Neutrophil (primary cell): ENCODE data around the gene MRPL24.

ENCODE experiments used
- H3K27ac ChIP-seq: fragments of 200-600 bp; sonication (generic); 2 replicates; pipeline ENCODE4 v1.5.1; 2016; ENCODE audit warnings: mild to moderate bottlenecking, moderate library complexity
- H3K27me3 ChIP-seq: fragments of 200-600 bp; sonication (generic); 2 replicates; pipeline ENCODE4 v1.6.0; 2016; ENCODE audit warnings: mild to moderate bottlenecking
- H3K36me3 ChIP-seq: fragments of 200-600 bp; sonication (generic); 2 replicates; pipeline ENCODE4 v1.5.1; 2017
- H3K4me1 ChIP-seq, 2 experiments: fragments of 200-600 bp in 1 of 2; sonication (generic) in 1 of 2; 1 replicate in 1 of 2; 2 replicates in 1 of 2; pipeline versions ENCODE4 v1.5.1 to v1.6.1; 2013 to 2016; ENCODE audit warnings: low read depth in 1 of 2, low read length in 1 of 2, mild to moderate bottlenecking in 1 of 2, moderate library complexity in 1 of 2; ENCODE audit not compliant: control insufficient read depth in 1 of 2, insufficient read depth in 1 of 2
- H3K4me3 ChIP-seq, 2 experiments: fragments of 200-600 bp in 1 of 2; sonication (generic) in 1 of 2; 1 replicate in 1 of 2; 2 replicates in 1 of 2; pipeline ENCODE4 v1.5.1; 2013 to 2016; ENCODE audit warnings: low read depth in 1 of 2, low read length in 1 of 2, mild to moderate bottlenecking in 1 of 2, moderate library complexity in 1 of 2
- H3K9me3 ChIP-seq: fragments of 200-600 bp; sonication (generic); 2 replicates; pipeline ENCODE4 v1.5.1; 2016
- TF ChIP-seq, protein P1 (sequence below): fragments of 200-600 bp; sonication (generic); IDR thresholded peaks from 2 replicates; pipeline ENCODE4 v1.5.1; 2016; ENCODE audit warnings: antibody characterized with exemption

Gene MRPL24

GRCh38 chr1:156727926-156728598, 12.8 kb downstream of the MRPL24 start, which contains the start of gene METTL25B:
Gene METTL25B (plus strand): TSS chr1:156728469. CDS start chr1:156729105, 636 bp downstream.
- Histone ChIP-seq H3K36me3 (peaks cover 31% of the 10 kb centered on the region), H3K4me1 (peaks cover 37 to 42% of the 10 kb centered on the region in 2 experiments), H3K27ac (peak within 1 kb of the TSS; percentile 98), H3K27me3 (no peaks in the 10 kb centered on the region), H3K4me3 (peak within 1 kb of the TSS; percentile 88 to 98), H3K9me3 (no peaks in the 10 kb centered on the region)
- TF ChIP-seq, protein P1, sequence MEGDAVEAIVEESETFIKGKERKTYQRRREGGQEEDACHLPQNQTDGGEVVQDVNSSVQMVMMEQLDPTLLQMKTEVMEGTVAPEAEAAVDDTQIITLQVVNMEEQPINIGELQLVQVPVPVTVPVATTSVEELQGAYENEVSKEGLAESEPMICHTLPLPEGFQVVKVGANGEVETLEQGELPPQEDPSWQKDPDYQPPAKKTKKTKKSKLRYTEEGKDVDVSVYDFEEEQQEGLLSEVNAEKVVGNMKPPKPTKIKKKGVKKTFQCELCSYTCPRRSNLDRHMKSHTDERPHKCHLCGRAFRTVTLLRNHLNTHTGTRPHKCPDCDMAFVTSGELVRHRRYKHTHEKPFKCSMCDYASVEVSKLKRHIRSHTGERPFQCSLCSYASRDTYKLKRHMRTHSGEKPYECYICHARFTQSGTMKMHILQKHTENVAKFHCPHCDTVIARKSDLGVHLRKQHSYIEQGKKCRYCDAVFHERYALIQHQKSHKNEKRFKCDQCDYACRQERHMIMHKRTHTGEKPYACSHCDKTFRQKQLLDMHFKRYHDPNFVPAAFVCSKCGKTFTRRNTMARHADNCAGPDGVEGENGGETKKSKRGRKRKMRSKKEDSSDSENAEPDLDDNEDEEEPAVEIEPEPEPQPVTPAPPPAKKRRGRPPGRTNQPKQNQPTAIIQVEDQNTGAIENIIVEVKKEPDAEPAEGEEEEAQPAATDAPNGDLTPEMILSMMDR: no peak

DNA sequence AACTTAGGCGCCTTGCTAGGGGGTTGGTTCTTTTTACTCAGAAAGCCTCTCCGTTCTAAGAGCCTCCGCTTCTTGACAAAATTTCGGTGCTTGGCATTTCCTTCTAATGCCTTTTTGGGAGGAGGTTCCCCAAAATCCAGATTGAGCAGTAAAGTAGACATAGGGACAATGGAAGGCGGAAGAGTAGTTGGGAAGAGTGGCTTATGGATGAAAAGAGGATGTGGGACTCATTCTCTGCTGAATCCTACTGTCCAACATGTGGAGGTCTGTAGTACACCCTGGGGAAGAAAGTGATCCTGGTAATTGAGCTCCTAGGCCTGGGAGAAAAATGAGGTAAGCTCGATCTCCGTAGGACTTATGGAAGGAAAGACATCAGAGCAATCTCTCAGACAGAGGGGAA, 13.4 kb downstream of the MRPL24 start:
- H3K4me1 ChIP-seq: peaks cover 37 to 42% of the 10 kb centered on the region in 2 experiments
- H3K9me3 ChIP-seq: no peaks in the 10 kb centered on the region
- H3K27ac ChIP-seq: peak overlapping the region; percentile 98
- H3K36me3 ChIP-seq: peaks cover 31% of the 10 kb centered on the region
- peak overlapping the region; percentile 88 to 98 for H3K4me3 ChIP-seq
- H3K27me3 ChIP-seq: no peaks in the 10 kb centered on the region
- TF ChIP-seq, protein P1: no peak

DNA sequence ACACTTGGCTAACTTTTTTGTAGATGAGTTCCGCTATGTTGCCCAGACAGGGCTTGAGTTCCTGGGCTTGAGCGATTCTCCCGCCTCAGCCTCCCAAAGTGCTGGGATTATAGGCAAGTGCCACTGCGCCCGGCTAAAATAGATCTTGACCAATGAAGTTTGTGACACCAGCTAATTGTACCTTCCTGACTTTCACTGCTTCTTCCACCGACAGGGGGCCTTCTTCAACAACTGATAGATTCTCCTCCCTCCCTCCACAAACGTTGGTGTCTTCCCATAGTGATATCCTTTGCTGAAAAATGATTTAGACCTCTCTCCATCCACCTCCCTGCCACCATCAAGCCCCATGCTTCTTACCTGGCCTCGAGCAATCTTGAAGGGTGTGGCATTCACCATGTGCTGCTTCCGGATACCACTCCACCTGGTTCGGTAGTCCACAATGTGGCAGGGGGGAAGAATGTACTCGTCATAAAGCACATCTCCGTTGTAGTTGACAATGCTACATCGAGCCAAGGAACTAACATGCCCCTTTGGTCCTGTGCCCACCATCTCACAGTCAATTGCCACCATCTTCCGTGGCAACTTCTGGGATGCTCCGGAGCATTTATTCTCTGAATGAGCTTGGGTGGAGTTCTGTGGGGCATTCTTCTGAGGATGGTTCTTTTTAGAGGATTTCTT, 14.2 kb downstream of the MRPL24 start:
- Histone ChIP-seq H3K27ac (peak overlapping the region; percentile 98), H3K27me3 (no peaks in the 10 kb centered on the region), H3K36me3 (peaks cover 31% of the 10 kb centered on the region), H3K4me3 (peak overlapping the region; percentile 54 to 88), H3K4me1 (peaks cover 37 to 42% of the 10 kb centered on the region in 2 experiments), H3K9me3 (no peaks in the 10 kb centered on the region)
- TF ChIP-seq, protein P1: peak; percentile 44

- Histone ChIP-seq H3K9me3 (no peaks in the 10 kb centered on the region), H3K4me1 (peaks cover 37 to 42% of the 10 kb centered on the region in 2 experiments), H3K36me3 (peaks cover 39% of the 10 kb centered on the region), H3K27ac (peak overlapping the region; percentile 98), H3K27me3 (no peaks in the 10 kb centered on the region), H3K4me3 (peak overlapping the region; percentile 54 to 88)
- TF ChIP-seq, protein P1: peak; percentile 96
These were observed 15.1 kb downstream of the MRPL24 start for GRCh38 chr1:156725683-156726280.

GRCh38 chr1:156721535-156721934, 19.4 kb downstream of the MRPL24 start:
- H3K27ac ChIP-seq: no peak overlapping the region
- H3K9me3 ChIP-seq: no peaks in the 10 kb centered on the region
- H3K4me1 ChIP-seq: peaks cover 15 to 18% of the 10 kb centered on the region in 2 experiments
- H3K27me3 ChIP-seq: no peaks in the 10 kb centered on the region
- H3K36me3 ChIP-seq: peaks cover 55% of the 10 kb centered on the region
- TF ChIP-seq, protein P1: no peak
- H3K4me3 ChIP-seq: no peak overlapping the region
